SK-N-SH treated with all-trans-retinoic acid at 6 μM for 48 hours (cell line): ENCODE results near the gene CFDP1.
A peak's percentile ranks its signal among the peaks of the same experiment; 100 is the strongest.
"Not testable (repeated sequence)": the region's sequence is repeated elsewhere in the genome, so short reads cannot be mapped to it uniquely, and the experiment has no call there.

Source experiments
- ATAC-seq: fragments of 200-7000 bp; cut with Tn5 transposase; 3 replicates; pipeline ENCODE4 v1.9.1; 2020; ENCODE audit warnings: mild to moderate bottlenecking, moderate library complexity
- ARNTL ChIP-seq: fragments of 450-650 bp; formaldehyde crosslinking; IDR thresholded peaks from 2 replicates; pipeline ENCODE4 v1.5.0; 2020; ENCODE audit warnings: low read depth, mild to moderate bottlenecking, moderate library complexity, borderline replicate concordance
- BACH2 ChIP-seq: fragments of 250-450 bp; sonication (Bioruptor Pico); IDR thresholded peaks from 2 replicates; pipeline ENCODE4 v1.9.0; 2021; ENCODE audit warnings: mild to moderate bottlenecking, borderline replicate concordance
- ESRRG ChIP-seq: fragments of 250-450 bp; sonication (Bioruptor Pico); IDR thresholded peaks from 2 replicates; pipeline ENCODE4 v1.6.1; 2021; ENCODE audit warnings: mild to moderate bottlenecking
- GLIS3 ChIP-seq: fragments of 250-450 bp; sonication (Bioruptor Pico); IDR thresholded peaks from 2 replicates; pipeline ENCODE4 v1.5.0; 2020; ENCODE audit warnings: mild to moderate bottlenecking, moderate library complexity
- ISL1 ChIP-seq: fragments of 250-450 bp; sonication (Bioruptor Pico); IDR thresholded peaks from 2 replicates; pipeline ENCODE4 v2.1.2; 2022; ENCODE audit warnings: mild to moderate bottlenecking, moderate library complexity
- OSR1 ChIP-seq: fragments of 250-450 bp; sonication (Bioruptor Pico); IDR thresholded peaks from 2 replicates; pipeline ENCODE4 v1.8.0; 2022; ENCODE audit warnings: moderate library complexity, mild to moderate bottlenecking, inconsistent platforms
- PPARA ChIP-seq: fragments of 250-450 bp; sonication (Bioruptor Pico); IDR thresholded peaks from 2 replicates; pipeline ENCODE4 v1.5.0; 2020; ENCODE audit warnings: mild to moderate bottlenecking, borderline replicate concordance
- RARB ChIP-seq: fragments of 250-450 bp; sonication (Bioruptor Pico); IDR thresholded peaks from 2 replicates; pipeline ENCODE4 v1.8.0; 2021; ENCODE audit warnings: mild to moderate bottlenecking, moderate library complexity
- TCF4 ChIP-seq: fragments of 250-450 bp; sonication (Bioruptor Pico); IDR thresholded peaks from 2 replicates; pipeline ENCODE4 v1.8.0; 2021; ENCODE audit warnings: mild to moderate bottlenecking, moderate library complexity, borderline replicate concordance
- TOX ChIP-seq: fragments of 250-450 bp; sonication (Bioruptor Pico); IDR thresholded peaks from 2 replicates; pipeline ENCODE4 v1.8.0; 2021; ENCODE audit warnings: mild to moderate bottlenecking, moderate library complexity, borderline replicate concordance
- ZC3H10 ChIP-seq: fragments of 250-450 bp; sonication (Bioruptor Pico); IDR thresholded peaks from 2 replicates; pipeline ENCODE4 v1.5.1; 2021; ENCODE audit warnings: mild to moderate bottlenecking, moderate library complexity
- ZFP30 ChIP-seq: fragments of 450-650 bp; formaldehyde crosslinking; IDR thresholded peaks from 2 replicates; pipeline ENCODE4 v1.5.0; 2022; ENCODE audit warnings: mild to moderate bottlenecking, moderate library complexity
- ZNF565 ChIP-seq: fragments of 450-650 bp; formaldehyde crosslinking; conservative IDR thresholded peaks from 2 replicates; pipeline ENCODE4 v1.5.0; 2020; ENCODE audit warnings: low read depth, mild to moderate bottlenecking, moderate library complexity
- ZNF70 ChIP-seq: fragments of 450-650 bp; formaldehyde crosslinking; IDR thresholded peaks from 2 replicates; pipeline ENCODE4 v1.5.0; 2020; ENCODE audit warnings: mild to moderate bottlenecking, moderate library complexity
- ZNF8 ChIP-seq: fragments of 450-650 bp; formaldehyde crosslinking; IDR thresholded peaks from 2 replicates; pipeline ENCODE4 v1.5.0; 2020; ENCODE audit warnings: mild to moderate bottlenecking, moderate library complexity
- TF ChIP-seq, protein P1 (sequence below): fragments of 250-450 bp; sonication (Bioruptor Pico); IDR thresholded peaks from 2 replicates; pipeline ENCODE4 v1.8.0; 2021; ENCODE audit warnings: low read depth, mild to moderate bottlenecking, moderate library complexity, borderline replicate concordance
- TF ChIP-seq, protein P2 (sequence below): fragments of 250-450 bp; sonication (Bioruptor Pico); IDR thresholded peaks from 2 replicates; pipeline ENCODE4 v1.5.1; 2021; ENCODE audit warnings: mild to moderate bottlenecking, moderate library complexity
- TF ChIP-seq, protein P3 (sequence below): fragments of 250-450 bp; sonication (Bioruptor Pico); IDR thresholded peaks from 2 replicates; pipeline ENCODE4 v1.5.0; 2020; ENCODE audit warnings: mild to moderate bottlenecking, moderate library complexity
- TF ChIP-seq, protein P4 (sequence below): fragments of 250-450 bp; sonication (Bioruptor Pico); IDR thresholded peaks from 2 replicates; pipeline ENCODE4 v1.5.1; 2020; ENCODE audit warnings: low read depth, mild to moderate bottlenecking, moderate library complexity

Gene CFDP1

DNA sequence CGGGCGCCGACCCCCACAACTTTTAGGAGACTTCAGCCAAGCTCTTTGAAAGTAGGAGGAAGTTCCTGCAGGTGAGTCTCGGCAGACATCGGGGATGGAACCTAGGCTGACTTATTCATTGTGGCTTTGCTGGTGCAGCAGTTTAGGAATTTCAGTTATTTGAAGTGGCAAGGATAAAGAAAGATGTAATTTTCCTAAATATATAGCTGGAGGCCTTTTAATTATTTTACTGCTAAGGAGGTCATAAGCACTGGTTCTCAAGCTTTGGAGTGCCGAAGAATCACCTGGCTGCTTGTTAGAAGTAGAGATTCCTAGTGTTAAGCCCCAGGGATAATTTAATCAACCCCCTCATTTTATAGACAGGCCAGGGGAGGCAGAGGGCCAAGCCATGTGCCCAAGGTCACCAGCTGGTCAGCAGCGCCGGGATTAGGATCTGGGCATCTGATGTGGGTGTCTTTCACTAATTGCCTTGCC lies 152.9 kb downstream of the CFDP1 start:
- ATAC-seq, result no peak
- TF ChIP-seq ZNF8 (CRISPR knock-in tag) (no peak), ZC3H10 (CRISPR knock-in tag) (no peak), TOX (CRISPR knock-in tag) (no peak), TCF4 (no peak), ISL1 (CRISPR knock-in tag) (no peak), ZFP30 (no peak), RARB (no peak), ESRRG (CRISPR knock-in tag) (no peak)
- TF ChIP-seq, protein P1, sequence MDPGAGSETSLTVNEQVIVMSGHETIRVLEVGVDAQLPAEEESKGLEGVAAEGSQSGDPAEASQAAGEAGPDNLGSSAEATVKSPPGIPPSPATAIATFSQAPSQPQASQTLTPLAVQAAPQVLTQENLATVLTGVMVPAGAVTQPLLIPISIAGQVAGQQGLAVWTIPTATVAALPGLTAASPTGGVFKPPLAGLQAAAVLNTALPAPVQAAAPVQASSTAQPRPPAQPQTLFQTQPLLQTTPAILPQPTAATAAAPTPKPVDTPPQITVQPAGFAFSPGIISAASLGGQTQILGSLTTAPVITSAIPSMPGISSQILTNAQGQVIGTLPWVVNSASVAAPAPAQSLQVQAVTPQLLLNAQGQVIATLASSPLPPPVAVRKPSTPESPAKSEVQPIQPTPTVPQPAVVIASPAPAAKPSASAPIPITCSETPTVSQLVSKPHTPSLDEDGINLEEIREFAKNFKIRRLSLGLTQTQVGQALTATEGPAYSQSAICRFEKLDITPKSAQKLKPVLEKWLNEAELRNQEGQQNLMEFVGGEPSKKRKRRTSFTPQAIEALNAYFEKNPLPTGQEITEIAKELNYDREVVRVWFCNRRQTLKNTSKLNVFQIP (CRISPR knock-in tag), result no peak
- TF ChIP-seq, protein P2, sequence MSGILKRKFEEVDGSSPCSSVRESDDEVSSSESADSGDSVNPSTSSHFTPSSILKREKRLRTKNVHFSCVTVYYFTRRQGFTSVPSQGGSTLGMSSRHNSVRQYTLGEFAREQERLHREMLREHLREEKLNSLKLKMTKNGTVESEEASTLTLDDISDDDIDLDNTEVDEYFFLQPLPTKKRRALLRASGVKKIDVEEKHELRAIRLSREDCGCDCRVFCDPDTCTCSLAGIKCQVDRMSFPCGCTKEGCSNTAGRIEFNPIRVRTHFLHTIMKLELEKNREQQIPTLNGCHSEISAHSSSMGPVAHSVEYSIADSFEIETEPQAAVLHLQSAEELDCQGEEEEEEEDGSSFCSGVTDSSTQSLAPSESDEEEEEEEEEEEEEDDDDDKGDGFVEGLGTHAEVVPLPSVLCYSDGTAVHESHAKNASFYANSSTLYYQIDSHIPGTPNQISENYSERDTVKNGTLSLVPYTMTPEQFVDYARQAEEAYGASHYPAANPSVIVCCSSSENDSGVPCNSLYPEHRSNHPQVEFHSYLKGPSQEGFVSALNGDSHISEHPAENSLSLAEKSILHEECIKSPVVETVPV, result no peak
- TF ChIP-seq, protein P3, sequence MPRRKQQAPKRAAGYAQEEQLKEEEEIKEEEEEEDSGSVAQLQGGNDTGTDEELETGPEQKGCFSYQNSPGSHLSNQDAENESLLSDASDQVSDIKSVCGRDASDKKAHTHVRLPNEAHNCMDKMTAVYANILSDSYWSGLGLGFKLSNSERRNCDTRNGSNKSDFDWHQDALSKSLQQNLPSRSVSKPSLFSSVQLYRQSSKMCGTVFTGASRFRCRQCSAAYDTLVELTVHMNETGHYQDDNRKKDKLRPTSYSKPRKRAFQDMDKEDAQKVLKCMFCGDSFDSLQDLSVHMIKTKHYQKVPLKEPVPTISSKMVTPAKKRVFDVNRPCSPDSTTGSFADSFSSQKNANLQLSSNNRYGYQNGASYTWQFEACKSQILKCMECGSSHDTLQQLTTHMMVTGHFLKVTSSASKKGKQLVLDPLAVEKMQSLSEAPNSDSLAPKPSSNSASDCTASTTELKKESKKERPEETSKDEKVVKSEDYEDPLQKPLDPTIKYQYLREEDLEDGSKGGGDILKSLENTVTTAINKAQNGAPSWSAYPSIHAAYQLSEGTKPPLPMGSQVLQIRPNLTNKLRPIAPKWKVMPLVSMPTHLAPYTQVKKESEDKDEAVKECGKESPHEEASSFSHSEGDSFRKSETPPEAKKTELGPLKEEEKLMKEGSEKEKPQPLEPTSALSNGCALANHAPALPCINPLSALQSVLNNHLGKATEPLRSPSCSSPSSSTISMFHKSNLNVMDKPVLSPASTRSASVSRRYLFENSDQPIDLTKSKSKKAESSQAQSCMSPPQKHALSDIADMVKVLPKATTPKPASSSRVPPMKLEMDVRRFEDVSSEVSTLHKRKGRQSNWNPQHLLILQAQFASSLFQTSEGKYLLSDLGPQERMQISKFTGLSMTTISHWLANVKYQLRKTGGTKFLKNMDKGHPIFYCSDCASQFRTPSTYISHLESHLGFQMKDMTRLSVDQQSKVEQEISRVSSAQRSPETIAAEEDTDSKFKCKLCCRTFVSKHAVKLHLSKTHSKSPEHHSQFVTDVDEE, result no peak

DNA sequence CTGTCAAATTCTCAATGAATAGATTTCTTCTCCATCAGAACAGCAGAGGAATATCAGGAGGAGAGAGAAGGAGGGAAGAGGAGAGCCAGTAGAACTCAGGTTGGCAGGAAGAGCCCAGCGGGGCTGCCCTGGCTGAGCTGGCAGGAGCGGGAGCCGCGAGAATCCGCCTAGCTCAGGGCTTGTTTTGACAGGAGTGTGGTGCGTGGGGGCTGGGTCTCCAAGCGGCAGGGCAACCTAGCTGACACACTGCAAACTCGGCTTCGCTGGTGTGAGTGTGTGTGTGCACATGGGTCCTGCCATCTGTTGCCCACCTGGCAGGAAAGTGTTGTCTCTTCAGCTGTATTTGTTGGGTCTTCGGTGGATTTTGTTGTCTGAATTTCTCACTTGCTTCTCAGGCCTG lies 154.0 kb downstream of the CFDP1 start:
- ATAC-seq, result peak; percentile 23; the same call in 2 of the 3 replicates
- TF ChIP-seq GLIS3 (no peak), ZNF8 (CRISPR knock-in tag) (no peak), ZNF565 (CRISPR knock-in tag) (no peak)
- TF ChIP-seq, protein P1 (CRISPR knock-in tag), result no peak

DNA sequence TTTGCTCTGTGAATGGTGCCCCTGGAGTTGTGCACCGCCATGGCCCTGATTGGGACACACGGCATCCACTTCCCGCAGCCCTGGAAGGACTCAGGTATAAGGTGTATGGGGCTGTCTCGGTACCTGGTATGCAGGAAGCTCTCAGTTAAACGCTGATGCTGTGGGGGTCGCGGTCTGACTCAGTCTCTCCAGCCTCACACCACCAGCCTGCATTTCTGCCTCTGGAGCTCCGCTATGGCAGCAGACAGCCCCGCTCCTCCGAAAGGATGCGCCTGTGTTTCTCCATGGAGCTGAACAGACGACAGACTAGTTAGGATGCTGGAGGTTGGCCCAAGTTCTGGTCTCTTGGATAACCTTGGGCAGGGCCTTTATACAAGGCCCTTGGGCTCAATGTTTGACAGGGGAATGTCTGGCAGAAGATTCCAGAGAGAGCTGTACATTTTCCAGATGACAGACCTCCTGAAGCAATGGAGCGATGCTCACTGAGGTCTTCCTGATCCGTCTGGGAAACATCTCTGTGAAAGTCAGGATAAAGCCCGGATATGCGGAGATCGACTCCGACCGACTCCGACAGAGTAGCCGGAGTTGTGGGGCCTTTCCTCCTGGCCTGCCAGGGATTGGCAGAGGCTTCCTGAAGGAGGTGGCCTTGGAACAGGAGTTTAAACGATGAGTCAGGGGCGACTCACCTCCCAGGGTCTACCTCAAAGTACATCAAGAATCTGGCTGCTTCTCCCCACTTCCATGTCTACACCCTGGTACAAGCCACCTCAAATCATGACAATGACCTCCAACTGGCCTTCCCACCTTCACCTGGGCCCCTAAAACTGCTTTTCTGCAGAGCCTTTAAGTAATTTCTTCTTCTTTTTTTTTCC lies 160.0 kb downstream of the CFDP1 start:
- ATAC-seq, result peak; percentile 66
- TF ChIP-seq, protein P3, result no peak
- TF ChIP-seq ZC3H10 (CRISPR knock-in tag) (no peak), ZNF565 (CRISPR knock-in tag) (no peak), PPARA (CRISPR knock-in tag) (no peak), OSR1 (CRISPR knock-in tag) (no peak), TCF4 (no peak), ESRRG (CRISPR knock-in tag) (no peak), GLIS3 (no peak), RARB (no peak), ARNTL (no peak), ZNF70 (CRISPR knock-in tag) (no peak), ZNF8 (CRISPR knock-in tag) (no peak), BACH2 (no peak), ZFP30 (no peak)
- TF ChIP-seq, protein P4, sequence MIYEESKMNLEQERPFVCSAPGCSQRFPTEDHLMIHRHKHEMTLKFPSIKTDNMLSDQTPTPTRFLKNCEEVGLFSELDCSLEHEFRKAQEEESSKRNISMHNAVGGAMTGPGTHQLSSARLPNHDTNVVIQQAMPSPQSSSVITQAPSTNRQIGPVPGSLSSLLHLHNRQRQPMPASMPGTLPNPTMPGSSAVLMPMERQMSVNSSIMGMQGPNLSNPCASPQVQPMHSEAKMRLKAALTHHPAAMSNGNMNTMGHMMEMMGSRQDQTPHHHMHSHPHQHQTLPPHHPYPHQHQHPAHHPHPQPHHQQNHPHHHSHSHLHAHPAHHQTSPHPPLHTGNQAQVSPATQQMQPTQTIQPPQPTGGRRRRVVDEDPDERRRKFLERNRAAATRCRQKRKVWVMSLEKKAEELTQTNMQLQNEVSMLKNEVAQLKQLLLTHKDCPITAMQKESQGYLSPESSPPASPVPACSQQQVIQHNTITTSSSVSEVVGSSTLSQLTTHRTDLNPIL (CRISPR knock-in tag), result no peak
- TF ChIP-seq, protein P1 (CRISPR knock-in tag), result no peak
- TF ChIP-seq, protein P2, result no peak

DNA sequence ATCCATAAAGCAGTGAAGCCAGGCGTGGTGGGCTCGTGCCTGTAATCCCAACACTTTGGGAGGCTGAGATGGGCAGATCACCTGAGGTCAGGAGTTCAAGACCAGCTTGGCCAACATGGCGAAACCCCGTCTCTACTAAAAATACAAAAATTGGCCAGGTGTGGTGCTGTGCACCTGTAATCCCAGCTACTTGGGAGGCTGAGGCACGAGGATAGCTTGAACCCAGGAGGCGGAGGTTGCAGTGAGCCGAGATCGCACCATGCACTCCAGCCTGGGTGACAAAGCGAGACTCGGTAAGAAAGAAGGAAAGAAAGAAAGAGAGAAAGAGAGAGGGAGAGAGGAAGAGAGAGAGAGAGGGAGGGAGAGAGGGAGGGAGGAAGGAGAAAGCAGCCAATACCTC lies 160.7 kb downstream of the CFDP1 start:
- not testable (repeated sequence) for ATAC-seq
